Gastroesophageal sphincter (tissue), 4 donors: ENCODE results near the gene ARHGAP30. TPM values are rescaled to one million over a fixed set of nuclear protein-coding genes. Genes with fewer than 3 reads are reported as not detected.
A peak's percentile ranks its signal among the peaks of the same experiment; 100 is the strongest.
"Not testable (repeated sequence)": the region's sequence is repeated elsewhere in the genome, so short reads cannot be mapped to it uniquely, and the experiment has no call there.

ENCODE experiments used
- ATAC-seq: fragments of 150-250 bp; one replicate; pipeline ENCODE4 v1.9.1; 2016; ENCODE audit warnings: mild to moderate bottlenecking, moderate library complexity
- H3K27ac ChIP-seq, 4 donors: fragments of 200-600 bp; sonication (generic) in 3 of 4; 1 replicate in 3 of 4; 2 replicates in 1 of 4; pipeline ENCODE4 v1.5.1; 2016 to 2019
- H3K27me3 ChIP-seq: fragments of 200-600 bp; sonication (generic); one replicate; pipeline ENCODE4 v1.5.1; 2019
- H3K36me3 ChIP-seq, 2 donors: fragments of 200-600 bp; sonication (generic); one replicate each; pipeline ENCODE4 v1.5.1; 2019; ENCODE audit warnings: control low read depth in 1 of 2
- H3K4me1 ChIP-seq, 3 donors: fragments of 200-600 bp; sonication (generic); 1 replicate in 2 of 3; 2 replicates in 1 of 3; pipeline ENCODE4 v1.5.1; 2016 to 2019; ENCODE audit warnings: control low read depth in 2 of 3
- H3K4me3 ChIP-seq, 2 donors: fragments of 200-600 bp; sonication (generic); one replicate each; pipeline ENCODE4 v1.5.1; 2019; ENCODE audit warnings: mild to moderate bottlenecking in 1 of 2, moderate library complexity in 1 of 2
- H3K9me3 ChIP-seq, 3 donors: fragments of 200-600 bp; sonication (generic); one replicate each; pipeline ENCODE4 v1.5.1; 2017 to 2019; ENCODE audit warnings: control low read depth in 2 of 3
- EP300 ChIP-seq: sonication (generic); formaldehyde crosslinking; IDR thresholded peaks from one replicate; pipeline ENCODE4 v1.6.1; 2017; ENCODE audit warnings: antibody characterized with exemption, mild to moderate bottlenecking
- POLR2A ChIP-seq, 2 donors: fragments of 450-650 bp; IDR thresholded peaks; one replicate each; pipeline ENCODE4 v1.6.1; 2017; ENCODE audit warnings: antibody characterized with exemption in 2 of 2, mild to moderate bottlenecking in 2 of 2, moderate library complexity in 1 of 2
- POLR2AphosphoS5 ChIP-seq: sonication (generic); formaldehyde crosslinking; IDR thresholded peaks from one replicate; pipeline ENCODE4 v1.6.1; 2017; ENCODE audit warnings: antibody characterized with exemption
- WGBS, 2 donors: methylation state at CpG; one replicate each; pipeline ENCODE4 v1.1.5; 2018; ENCODE audit warnings: low coverage in 1 of 2; 5-methylcytosine and 5-hydroxymethylcytosine counted together
- total RNA-seq, 4 donors: library from RNA; depleted of rRNA; stranded (reverse); fragments of >200 nt; gene quantifications; one replicate each; pipeline ENCODE4 v1.1.0, GENCODE V29; 2016
- TF ChIP-seq, protein P1 (sequence below), 4 experiments: fragments of 200-600 bp in 2 of 4; fragments of 450-650 bp in 2 of 4; sonication (generic) in 1 of 4; IDR thresholded peaks; one replicate each; pipeline ENCODE4 v1.5.1; 2017 to 2019; ENCODE audit warnings: antibody characterized with exemption in 4 of 4, mild to moderate bottlenecking in 2 of 4, moderate library complexity in 2 of 4

Gene ARHGAP30
- 10 to 100 TPM in 1 of 4 donors, 1 to 10 TPM in 3; 1.9 to 11.6 (median 4.4) TPM for total RNA-seq

- peak; percentile 69 for ATAC-seq
- peaks cover 16% of the 10 kb centered on the region for H3K27me3 ChIP-seq
- H3K36me3 ChIP-seq: no peaks in the 10 kb centered on the region
- WGBS, 2 donors: 56 to 100% methylated on average over 1 to 2 of the region's 9 CpGs
- peak within 1 kb of the TSS; percentile 1 to 42 for H3K4me3 ChIP-seq
- no peaks in the 10 kb centered on the region for H3K9me3 ChIP-seq
- H3K4me1 ChIP-seq: no peaks in the 10 kb centered on the region
- TF ChIP-seq POLR2AphosphoS5 (no peak), POLR2A (IDR thresholded peaks at IDR 0.05) (peak; percentile 15 to 35), EP300 (no peak)
- TF ChIP-seq, protein P1, sequence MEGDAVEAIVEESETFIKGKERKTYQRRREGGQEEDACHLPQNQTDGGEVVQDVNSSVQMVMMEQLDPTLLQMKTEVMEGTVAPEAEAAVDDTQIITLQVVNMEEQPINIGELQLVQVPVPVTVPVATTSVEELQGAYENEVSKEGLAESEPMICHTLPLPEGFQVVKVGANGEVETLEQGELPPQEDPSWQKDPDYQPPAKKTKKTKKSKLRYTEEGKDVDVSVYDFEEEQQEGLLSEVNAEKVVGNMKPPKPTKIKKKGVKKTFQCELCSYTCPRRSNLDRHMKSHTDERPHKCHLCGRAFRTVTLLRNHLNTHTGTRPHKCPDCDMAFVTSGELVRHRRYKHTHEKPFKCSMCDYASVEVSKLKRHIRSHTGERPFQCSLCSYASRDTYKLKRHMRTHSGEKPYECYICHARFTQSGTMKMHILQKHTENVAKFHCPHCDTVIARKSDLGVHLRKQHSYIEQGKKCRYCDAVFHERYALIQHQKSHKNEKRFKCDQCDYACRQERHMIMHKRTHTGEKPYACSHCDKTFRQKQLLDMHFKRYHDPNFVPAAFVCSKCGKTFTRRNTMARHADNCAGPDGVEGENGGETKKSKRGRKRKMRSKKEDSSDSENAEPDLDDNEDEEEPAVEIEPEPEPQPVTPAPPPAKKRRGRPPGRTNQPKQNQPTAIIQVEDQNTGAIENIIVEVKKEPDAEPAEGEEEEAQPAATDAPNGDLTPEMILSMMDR (IDR thresholded peaks at IDR 0.05): no peak
- peak within 1 kb of the TSS in 3 of 4 donors; percentile 50 to 60 (median 51) for H3K27ac ChIP-seq
Observed at GRCh38 chr1:161069731-161070270, at the start of gene ARHGAP30. TSS of gene ARHGAP30 (minus strand) at chr1:161069891. CDS start at chr1:161069624, 267 bp downstream.

DNA sequence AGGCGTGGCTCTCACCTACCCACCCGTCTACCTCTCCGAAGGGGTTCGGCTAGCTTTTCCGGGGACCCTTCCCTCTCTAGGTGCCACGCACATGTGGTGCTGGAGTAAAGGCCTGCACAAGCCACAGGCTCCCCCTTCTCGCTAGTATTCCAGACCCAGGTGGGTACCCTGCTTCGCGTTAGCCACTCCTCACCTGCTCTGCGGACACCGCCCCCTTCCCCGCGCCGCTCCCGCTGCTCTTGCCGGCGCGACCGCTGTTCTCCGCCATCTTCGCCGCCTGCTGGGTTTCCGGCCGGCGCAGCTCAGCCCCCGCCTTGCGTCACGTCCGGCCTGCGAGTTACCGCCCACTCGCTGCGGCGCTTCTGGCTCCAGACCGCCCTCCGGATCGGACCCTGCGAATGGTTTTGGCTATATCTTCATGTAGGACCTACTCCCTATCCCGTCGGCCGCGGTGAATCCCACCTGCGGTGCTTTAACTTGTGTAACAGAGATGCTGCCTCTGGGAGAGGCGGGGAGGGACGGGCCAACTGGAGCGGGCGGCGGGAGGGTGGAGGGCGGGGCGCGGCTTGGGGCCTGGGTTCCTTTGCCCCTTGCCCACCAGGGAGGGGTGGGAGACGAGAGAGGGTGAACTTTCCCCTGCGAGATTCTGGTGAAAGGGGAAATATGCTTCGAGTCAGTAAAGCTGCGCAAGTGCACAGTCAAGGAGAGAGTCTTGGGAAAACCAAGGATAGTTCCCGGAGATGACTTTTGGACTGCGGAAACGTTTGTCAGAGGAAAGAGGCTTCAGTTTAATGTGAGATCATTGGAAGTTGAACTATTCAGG is 48.3 kb upstream of the ARHGAP30 start, which contains the start of the genes NIT1 and PFDN2:
Gene NIT1, plus strand, starts transcription at position 347 of the 823 bp plus-strand sequence. Its CDS starts 72 bp downstream, at position 419.
Gene PFDN2, minus strand, starts transcription at position 279 of the 823 bp plus-strand sequence. Its CDS starts 11 bp downstream, at position 268.
- Histone ChIP-seq H3K36me3 (peaks cover 0 to 40% of the 10 kb centered on the region in 2 donors), H3K27ac (peak within 1 kb of the TSS; percentile 88 to 98 (median 92)), H3K4me1 (peaks cover 11 to 76% (median 34%) of the 10 kb centered on the region in 3 donors), H3K27me3 (no peaks in the 10 kb centered on the region), H3K4me3 (peak within 1 kb of the TSS; percentile 87 to 96), H3K9me3 (no peaks in the 10 kb centered on the region)
- TF ChIP-seq POLR2AphosphoS5 (peak; percentile 98), EP300 (no peak), POLR2A (IDR thresholded peaks at IDR 0.05) (peak; percentile 84 to 89)
- TF ChIP-seq, protein P1 (IDR thresholded peaks at IDR 0.05): peak in 2 of 4 experiments; percentile 11 to 36
- WGBS, 2 donors: 0 to 1% methylated on average over 7 to 26 of the region's 58 CpGs
- peak; percentile 92 for ATAC-seq

DNA sequence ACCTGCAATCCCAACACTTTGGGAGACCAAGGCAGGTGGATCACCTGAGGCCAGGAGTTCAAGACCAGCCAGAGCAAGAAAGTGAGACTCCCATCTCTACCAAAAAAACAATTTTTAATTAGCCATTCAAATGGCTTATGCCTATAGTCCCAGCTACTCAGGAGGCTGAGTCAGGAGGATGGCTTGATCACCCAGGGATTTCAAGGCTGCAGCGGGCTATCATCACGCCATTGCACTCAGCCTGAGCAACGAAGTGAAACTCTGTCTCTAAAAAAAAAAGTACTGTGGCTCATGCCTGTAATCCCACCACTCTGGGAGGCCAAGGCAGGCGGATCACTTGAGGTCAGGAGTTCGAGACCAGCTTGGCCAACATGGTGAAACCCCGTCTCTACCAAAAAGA is 46.3 kb upstream of the ARHGAP30 start:
- 81 to 86% methylated on average over 3 to 6 of the region's 6 CpGs for WGBS, 2 donors
- not testable (repeated sequence) for H3K27me3 ChIP-seq, H3K27ac ChIP-seq, H3K4me3 ChIP-seq, H3K9me3 ChIP-seq, ATAC-seq
- Histone ChIP-seq H3K4me1 (peaks cover 11 to 78% (median 34%) of the 10 kb centered on the region in 3 donors), H3K36me3 (peaks cover 0 to 20% of the 10 kb centered on the region in 2 donors)

GRCh38 chr1:161115132-161115711 is 45.5 kb upstream of the ARHGAP30 start:
- Histone ChIP-seq H3K4me1 (peaks cover 11 to 71% (median 34%) of the 10 kb centered on the region in 3 donors), H3K27me3 (no peaks in the 10 kb centered on the region), H3K27ac (no peak overlapping the region), H3K9me3 (no peaks in the 10 kb centered on the region), H3K4me3 (no peak overlapping the region), H3K36me3 (peaks cover 0 to 13% of the 10 kb centered on the region in 2 donors)
- TF ChIP-seq POLR2A (IDR thresholded peaks at IDR 0.05): no peak
- ATAC-seq: no peak
- 89 to 100% methylated on average over 2 to 12 of the region's 12 CpGs for WGBS, 2 donors

DNA sequence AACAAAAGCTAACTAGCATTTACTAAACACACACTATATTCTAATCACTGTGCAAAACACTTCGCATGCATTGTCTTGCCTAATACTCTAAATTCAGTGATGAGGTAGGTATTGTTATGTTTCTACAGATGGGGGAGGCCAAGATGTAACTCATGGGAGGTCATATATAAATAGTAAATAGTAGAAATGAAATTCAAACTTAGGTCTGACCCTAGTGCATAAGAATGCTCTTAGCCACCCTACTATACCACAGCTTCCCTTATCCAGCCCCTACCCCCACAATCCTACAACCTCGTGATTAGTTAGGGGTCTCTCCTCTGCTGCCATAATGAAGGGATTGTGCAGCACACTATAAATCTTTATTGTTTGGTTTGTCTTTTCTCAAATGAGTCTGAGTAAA is 44.9 kb upstream of the ARHGAP30 start:
- H3K4me1 ChIP-seq: peaks cover 9 to 64% (median 31%) of the 10 kb centered on the region in 3 donors
- 60 to 80% methylated on average over 2 of the region's 2 CpGs for WGBS, 2 donors

More for the DNA sequence above, 44.9 kb upstream of the ARHGAP30 start:
- ATAC-seq: no peak
- Histone ChIP-seq H3K4me3 (no peak overlapping the region), H3K27ac (no peak overlapping the region), H3K27me3 (no peaks in the 10 kb centered on the region), H3K9me3 (no peaks in the 10 kb centered on the region), H3K36me3 (peaks cover 0 to 13% of the 10 kb centered on the region in 2 donors)
- TF ChIP-seq, protein P1 (IDR thresholded peaks at IDR 0.05): no peak
